Erythroblast (primary cell): Measurements from ENCODE around the gene MAGI1.
A peak's percentile ranks its signal among the peaks of the same experiment; 100 is the strongest.

ENCODE experiments used
- DNase-seq, 2 experiments: peaks; one replicate each; lab custom pipeline; 2025; lab: John Stamatoyannopoulos, UW
- GATA1 ChIP-seq: IDR thresholded peaks from 2 replicates; pipeline ENCODE4 v1.6.1; 2011; ENCODE audit warnings: low read depth, mild to moderate bottlenecking, control low read depth, low read length, moderate library complexity
- POLR2A ChIP-seq: IDR thresholded peaks from 2 replicates; pipeline ENCODE4 v1.6.1; 2011; ENCODE audit warnings: mild to moderate bottlenecking, low read length

Gene MAGI1

DNA sequence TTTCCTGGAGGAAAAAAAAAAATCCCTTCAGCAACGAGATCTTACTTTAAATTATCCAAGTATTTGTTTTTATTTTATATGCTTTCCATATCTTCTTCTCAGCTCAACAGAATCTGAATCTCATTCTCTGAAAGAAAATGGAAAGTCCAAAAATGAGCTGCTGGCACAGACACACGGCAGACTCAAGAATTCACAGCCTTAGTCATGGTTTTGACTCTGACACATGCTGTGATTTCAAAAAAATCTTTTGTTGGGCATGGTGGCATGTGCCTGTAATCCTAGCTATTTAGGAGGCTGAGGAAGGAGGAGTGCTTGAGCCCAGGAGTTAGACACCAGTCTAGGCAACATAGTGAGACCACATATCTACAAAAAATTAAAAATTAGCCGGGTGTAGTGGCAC lies 565.0 kb downstream of the MAGI1 start:
- DNase-seq, result no peak
- TF ChIP-seq POLR2A (no peak), GATA1 (no peak)

DNA sequence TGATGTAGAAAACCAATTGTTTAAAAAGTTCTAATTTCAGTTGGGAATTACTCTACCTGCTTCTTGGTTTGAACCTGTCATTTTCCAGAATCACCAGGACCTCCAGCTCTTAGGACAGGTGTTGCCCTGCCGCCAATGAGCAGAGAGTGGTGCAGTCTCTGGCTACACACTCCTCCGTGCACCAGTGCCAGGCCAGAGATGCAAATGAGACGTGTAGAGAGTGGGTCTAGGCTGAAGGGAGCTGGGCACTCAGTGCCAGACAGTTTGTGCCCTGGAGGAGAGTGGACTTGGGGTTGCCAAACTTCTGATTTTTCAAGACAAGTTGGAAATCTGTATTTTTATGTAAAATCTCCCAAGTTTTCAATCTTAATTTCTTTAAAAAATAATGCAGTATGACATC lies 566.2 kb downstream of the MAGI1 start:
- TF ChIP-seq POLR2A (no peak), GATA1 (no peak)
- DNase-seq, result no peak

DNA sequence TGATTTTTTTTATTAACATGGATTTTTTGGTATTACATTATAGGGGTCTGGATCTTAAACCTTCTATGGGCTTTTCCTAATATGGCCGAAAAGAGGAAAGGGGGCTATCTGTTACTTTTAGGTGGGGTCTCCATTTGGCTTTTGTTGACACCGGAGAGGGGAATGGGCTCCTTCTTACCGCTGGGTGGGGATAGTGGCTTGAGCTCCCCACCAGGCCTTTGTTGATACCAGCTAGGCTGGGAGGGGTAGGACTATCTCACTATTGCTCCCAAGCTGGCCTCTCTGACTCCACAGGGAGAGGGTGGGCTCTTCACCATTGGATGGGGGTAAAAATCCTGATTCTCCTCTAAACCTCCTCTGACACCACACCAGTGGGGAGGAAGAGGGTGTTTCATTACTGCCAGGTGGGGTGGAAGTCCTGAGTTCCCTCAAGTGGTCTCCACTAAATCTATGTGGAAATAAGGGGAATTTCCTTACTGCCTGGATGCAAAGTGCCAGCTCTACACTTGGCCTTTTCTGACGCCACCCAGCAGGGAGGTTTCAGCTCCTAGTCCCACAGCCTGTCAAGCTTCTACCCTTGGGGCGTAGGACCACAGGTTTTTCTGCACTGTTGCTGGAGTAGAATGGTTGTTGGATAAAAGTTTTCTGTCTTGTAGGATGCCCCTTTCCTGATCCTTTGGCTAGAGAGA lies 572.3 kb downstream of the MAGI1 start:
- TF ChIP-seq POLR2A (no peak), GATA1 (no peak)
- no peak for DNase-seq

DNA sequence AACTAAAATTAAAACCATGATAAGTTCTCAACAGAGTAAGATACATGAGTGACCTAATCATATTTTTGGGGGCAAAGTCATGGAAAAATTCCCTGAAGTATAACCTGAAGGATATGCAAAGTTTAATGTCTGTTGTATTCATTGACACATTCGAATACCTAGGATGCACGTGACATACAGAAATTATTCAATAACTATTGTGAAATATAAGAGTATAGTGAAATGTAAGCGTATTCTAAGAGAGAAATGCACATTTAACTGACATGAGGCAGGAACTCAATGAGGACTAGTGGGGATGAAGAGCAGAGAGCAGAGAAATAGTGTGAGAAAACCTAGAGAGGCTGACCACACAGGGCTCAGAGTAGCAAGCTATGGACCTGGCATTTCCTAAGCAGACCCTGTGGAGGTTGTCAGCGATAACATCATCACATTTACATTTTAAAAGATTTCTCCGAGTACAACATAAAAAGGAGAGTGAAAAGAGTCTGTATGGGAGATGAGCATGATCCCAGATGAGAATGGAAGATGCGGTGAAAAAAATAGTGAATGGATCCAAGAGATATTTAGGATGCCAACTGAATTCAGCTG lies 588.8 kb downstream of the MAGI1 start:
- DNase-seq, result no peak
- TF ChIP-seq POLR2A (no peak), GATA1 (no peak)

DNA sequence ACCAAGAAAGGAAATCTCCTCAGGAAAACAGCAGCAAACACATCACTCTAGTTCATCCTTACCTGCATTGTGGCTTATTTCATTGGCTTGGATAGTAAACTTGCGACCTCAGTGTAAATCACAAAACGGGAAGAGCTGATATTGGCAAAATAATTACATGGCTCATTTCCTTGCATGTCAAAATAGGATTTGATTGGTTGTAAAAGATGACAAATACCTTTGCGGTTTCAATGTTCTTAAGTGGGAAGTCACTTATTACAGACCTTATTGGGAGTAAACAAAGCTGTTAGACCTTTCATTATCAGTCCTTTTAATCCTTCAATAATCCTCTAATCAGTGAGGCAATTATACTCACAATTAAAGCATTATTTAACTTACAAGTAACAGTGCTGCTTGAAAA lies 590.6 kb downstream of the MAGI1 start:
- no peak for DNase-seq
- TF ChIP-seq GATA1, result no peak
- no peak for TF ChIP-seq POLR2A

DNA sequence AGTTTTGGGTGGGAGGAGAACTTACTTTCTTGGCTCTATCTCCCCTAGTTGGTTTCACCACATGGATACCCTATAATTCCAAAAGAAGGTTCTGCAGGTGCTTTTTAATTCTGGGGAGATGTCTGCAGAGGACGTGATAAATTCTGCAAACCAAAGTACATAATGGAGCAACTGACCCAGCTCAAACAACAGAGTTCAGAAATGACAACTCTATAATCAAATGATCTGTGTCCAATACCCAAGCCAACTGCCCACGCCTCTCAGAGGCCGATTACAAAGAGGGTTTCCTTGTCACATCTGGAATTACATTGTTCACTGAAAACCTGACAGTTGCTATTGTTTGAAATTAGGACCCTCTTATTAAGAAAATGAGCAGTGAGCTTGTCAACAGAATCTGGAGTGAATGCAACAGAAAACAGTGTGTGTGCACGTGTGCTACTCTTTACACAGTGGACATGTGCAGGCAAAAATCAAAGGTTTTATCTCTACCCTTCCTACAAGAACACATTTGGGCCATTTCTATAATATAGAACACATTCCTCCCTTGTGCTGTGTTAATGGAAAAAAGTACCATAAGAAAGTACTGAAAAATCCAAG lies 593.0 kb downstream of the MAGI1 start:
- TF ChIP-seq POLR2A, result no peak
- no peak for TF ChIP-seq GATA1
- no peak for DNase-seq

DNA sequence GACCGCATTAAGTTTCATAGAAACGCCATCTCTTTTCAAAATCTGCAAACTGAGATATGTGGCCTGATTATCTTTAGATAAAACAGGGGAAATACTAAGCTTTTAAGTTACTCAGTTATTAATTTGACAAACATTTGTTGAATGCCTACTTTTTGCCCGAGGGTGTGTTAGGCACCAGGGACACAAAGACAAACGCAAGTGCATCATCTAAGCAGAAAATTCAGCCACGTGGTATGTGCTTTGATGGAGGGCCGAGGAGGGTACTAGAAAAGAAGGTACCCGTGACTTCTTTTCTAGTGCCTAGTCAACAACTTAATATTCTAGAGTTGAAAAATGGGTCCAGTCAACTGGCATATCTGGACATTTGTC lies 594.3 kb downstream of the MAGI1 start:
- DNase-seq, result no peak
- no peak for TF ChIP-seq POLR2A
- TF ChIP-seq GATA1, result no peak

DNA sequence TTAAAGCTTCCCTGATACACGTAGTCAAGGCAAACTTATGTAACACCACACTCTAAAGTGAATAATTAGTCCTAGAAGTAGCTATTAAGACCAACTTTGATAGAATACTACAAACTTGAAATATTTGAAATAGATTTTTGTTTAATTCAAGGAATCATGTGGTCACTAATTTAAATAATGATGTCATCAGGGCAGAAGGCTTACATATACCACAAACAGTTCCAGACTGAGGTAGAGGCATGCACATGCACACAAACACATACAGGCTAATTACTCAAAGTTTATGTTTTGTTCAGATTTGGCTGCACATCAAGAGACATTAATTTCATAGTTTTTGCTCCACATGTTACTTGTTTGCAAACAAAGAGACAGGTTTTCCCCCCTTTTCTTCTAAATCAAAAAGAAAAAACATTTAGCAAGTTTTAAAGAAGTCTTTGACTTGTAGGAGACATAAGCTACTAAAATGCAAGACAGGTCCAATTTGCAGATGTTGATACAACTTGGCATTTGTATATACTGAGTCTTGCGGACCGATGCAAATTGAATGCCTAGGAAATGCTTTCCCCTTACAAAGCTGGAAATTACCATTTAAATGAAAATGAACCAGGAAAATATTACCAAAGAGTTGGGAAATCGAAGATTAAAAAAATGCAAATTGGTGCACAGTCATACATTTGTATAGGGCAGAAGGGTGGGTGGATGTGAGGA lies 594.8 kb downstream of the MAGI1 start:
- DNase-seq, result no peak
- no peak for TF ChIP-seq POLR2A
- no peak for TF ChIP-seq GATA1

DNA sequence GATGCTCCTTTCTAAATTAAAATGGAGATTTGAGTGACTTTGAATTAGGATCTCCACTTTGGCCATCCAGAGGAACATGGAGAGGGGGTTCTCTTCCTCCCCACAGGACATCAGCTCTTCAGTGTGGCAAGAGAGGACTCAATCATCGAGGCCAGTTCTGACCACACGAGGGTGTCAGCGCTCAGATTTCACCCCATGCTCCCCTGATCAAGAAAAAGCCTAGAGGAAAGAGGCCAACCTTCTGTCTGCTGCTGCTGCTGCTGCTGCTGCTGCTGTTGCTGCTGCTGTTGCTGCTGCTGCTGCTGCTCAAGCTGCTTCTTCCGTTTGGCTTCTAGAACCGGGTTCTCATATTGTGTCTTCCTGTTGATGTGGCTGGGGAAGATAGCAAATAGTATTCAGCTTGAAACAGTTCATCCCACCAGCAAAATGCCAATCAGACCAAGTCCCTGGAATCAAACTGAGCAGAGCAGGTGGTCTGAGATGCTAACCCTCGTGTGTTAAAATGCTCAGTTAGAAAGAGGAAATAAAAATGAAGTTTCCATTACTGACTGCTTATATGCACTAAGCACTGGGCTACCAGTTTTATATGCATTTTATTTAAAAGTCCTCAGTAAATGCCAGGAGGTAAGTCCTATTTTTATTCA lies 599.0 kb downstream of the MAGI1 start:
- DNase-seq, result peak; percentile 43

DNA sequence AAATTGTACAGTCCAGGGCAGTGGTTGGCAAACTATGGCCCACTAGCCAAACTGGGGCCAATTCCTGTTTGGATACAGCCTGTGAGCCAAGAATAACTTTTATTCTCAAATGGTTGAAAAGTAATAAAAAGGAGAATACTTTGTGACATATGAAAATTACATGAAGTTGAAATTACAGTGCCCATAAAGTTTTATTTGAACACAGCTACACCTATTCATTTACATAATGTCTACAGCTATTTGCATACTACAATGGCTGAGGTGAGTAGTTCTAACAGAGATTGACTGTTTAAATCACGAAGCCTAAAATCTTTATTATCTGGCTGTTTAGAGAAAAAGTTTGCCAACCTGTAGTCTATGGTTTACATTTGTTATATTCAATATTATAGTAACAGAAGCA lies 600.1 kb downstream of the MAGI1 start:
- DNase-seq, result no peak
- TF ChIP-seq GATA1 (no peak), POLR2A (no peak)

More for the DNA sequence above, 599.0 kb downstream of the MAGI1 start:
- TF ChIP-seq GATA1 (no peak), POLR2A (no peak)

DNA sequence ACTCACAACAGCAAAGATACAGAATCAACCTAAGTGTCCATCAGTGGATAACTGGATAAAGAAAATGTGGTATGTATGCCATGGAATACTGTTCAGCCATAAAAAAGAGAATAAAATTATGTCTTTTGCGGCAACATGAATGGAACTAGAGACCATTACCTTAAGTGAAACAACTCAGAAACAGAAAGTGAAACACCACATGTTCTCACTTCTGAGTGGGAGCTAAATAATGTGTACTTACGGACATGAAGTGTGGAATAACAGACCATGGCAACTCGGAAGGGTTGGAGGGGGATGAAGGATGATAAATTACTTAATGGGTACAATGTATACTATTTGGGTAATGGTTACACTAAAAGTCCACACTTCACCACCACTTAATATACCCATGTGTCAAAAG lies 600.6 kb downstream of the MAGI1 start:
- DNase-seq, result no peak
- no peak for TF ChIP-seq GATA1
- no peak for TF ChIP-seq POLR2A

DNA sequence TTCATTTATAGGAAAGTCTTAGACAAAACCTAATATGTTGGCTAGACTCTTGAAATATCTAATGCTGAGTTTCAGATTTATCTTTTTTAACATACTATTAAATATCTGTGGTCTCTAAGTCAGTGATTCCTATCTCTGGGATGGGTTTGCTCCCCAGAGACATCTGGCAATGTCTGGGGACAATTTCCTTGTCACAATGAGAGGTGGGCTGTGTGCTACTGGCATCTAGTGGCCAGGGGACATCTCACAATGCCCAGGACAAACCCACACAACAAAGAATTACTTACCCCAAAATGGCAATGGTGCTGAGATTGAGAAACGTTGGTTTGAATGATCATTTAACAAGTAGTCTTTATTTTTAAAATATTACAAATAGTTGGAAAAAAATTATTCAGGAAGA lies 602.1 kb downstream of the MAGI1 start:
- TF ChIP-seq POLR2A, result no peak
- no peak for TF ChIP-seq GATA1
- DNase-seq, result peak; percentile 4 to 10

DNA sequence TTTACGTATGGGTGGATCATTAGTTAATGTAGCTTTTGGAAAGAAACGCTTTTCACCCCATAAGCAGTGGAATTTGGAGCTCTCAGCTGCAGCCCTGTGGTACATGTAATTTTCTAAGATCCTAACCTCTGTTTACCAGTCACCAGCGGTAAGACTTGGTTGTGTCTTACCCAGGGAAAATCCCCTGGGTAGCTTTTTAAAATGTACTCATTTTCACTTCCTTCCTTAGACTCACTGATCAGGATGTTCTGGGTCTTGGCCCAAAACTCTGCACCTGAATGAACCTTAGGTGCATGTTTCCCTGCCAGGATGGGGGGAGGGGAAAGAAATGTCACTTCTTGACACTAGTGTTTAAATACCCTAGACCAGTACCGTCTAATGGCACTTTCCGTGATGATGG lies 605.2 kb downstream of the MAGI1 start:
- no peak for TF ChIP-seq GATA1
- TF ChIP-seq POLR2A, result no peak
- DNase-seq, result no peak

DNA sequence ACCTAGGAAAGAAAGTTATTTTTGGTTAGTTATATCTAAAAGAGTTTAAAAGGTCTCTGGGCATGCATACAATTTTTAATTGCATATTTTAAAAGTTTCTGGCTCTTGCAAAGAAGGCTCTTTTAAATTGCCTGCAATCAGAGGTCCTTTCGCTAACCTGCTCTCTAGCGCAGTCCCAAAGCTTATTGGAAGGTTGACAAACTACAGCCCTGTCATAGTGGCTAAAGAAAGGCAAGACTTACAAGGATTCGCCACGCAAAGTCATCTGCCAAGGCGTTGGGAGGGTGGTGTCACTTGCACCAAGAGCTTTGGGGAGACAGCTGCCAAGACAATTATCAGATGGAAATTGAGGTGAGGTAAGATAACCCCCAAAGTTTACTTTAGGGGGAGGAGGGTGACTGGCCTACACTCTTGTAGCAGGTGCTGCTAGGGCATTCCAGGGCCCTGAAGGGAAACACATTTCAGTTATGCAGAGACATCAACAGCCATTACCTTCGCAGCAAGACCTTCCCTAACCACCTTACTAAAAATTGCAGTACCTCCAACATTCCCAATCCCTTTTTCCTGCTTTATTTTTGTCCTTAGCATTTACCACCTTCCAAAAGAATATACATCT lies 606.2 kb downstream of the MAGI1 start:
- TF ChIP-seq GATA1, result no peak
- TF ChIP-seq POLR2A, result no peak
- peak in 1 of 2 experiments; percentile 2 for DNase-seq
